ENCODE measurements around the gene PTK6. TPM values are rescaled to one million over a fixed set of nuclear protein-coding genes. Genes with fewer than 3 reads are reported as not detected.

PTK6 gene
- total RNA-seq (0.20 TPM), polyA plus RNA-seq (under 1 TPM in 3 of 4 donors, not detected in 1; 0.15 to 0.21 (median 0.19) TPM)

GRCh38 chr20:63536997-63537524 is at the start of gene PTK6:
Gene PTK6 (minus strand): TSS chr20:63537376. CDS start chr20:63537314, 62 bp downstream.
- Histone ChIP-seq H3K9me3 (ENCODE audit: control insufficient read depth in 2 of 2, low read length in 2 of 2) (no peaks in the 10 kb centered on the region), H3K27me3 (ENCODE audit: control insufficient read depth, insufficient read depth, low read length) (no peaks in the 10 kb centered on the region), H3K36me3 (ENCODE audit: control insufficient read depth, insufficient read depth, low read length) (no peaks in the 10 kb centered on the region), H3K27ac (ENCODE audit: insufficient read depth, low read length, poor library complexity, severe bottlenecking) (peak within 1 kb of the TSS; percentile 86), H3K4me1 (ENCODE audit: control insufficient read depth, insufficient read depth, low read length, poor library complexity, severe bottlenecking) (peaks cover 23% of the 10 kb centered on the region), H3K4me3 (ENCODE audit: low read depth, low read length) (no peak within 1 kb of the TSS)
- peak within 1 kb of the TSS; percentile 72 to 84 (median 80) for H3K4me3 Mint-ChIP-seq
- no peaks in the 10 kb centered on the region for H3K36me3 Mint-ChIP-seq
- no peaks in the 10 kb centered on the region for H3K27me3 Mint-ChIP-seq
- DNase-seq (no peak), ATAC-seq (ENCODE audit: low read depth in 2 of 2) (no peak)
- H3K27ac Mint-ChIP-seq: peak within 1 kb of the TSS in 2 of 3 donors; percentile 55 to 91
- no peaks in the 10 kb centered on the region for H3K9me3 Mint-ChIP-seq
- peaks cover 0 to 14% (median under 1%) of the 10 kb centered on the region in 4 donors for H3K4me1 Mint-ChIP-seq

GRCh38 chr20:63586797-63587196 is 49.6 kb upstream of the PTK6 start:
- Mint-ChIP-seq H3K4me1 (peaks cover 0 to 14% (median 5%) of the 10 kb centered on the region in 4 donors), H3K36me3 (peaks cover 9% of the 10 kb centered on the region), H3K9me3 (no peaks in the 10 kb centered on the region), H3K27ac (peak overlapping the region in 1 of 3 donors; percentile 66), H3K27me3 (no peaks in the 10 kb centered on the region), H3K4me3 (no peak overlapping the region)
- no peak for ATAC-seq (ENCODE audit: low read depth in 2 of 2)
- DNase-seq: no peak
- H3K27me3 ChIP-seq (ENCODE audit: control insufficient read depth, insufficient read depth, low read length): no peaks in the 10 kb centered on the region
- no peaks in the 10 kb centered on the region for H3K4me1 ChIP-seq (ENCODE audit: control insufficient read depth, insufficient read depth, low read length, poor library complexity, severe bottlenecking)
- no peaks in the 10 kb centered on the region for H3K9me3 ChIP-seq (ENCODE audit: control insufficient read depth in 2 of 2, low read length in 2 of 2)
- H3K27ac ChIP-seq (ENCODE audit: insufficient read depth, low read length, poor library complexity, severe bottlenecking): no peak overlapping the region
- H3K4me3 ChIP-seq (ENCODE audit: low read depth, low read length): no peak overlapping the region
- peaks cover 17% of the 10 kb centered on the region for H3K36me3 ChIP-seq (ENCODE audit: control insufficient read depth, insufficient read depth, low read length)

- Histone ChIP-seq H3K9me3 (ENCODE audit: control insufficient read depth in 2 of 2, low read length in 2 of 2) (no peaks in the 10 kb centered on the region), H3K27me3 (ENCODE audit: control insufficient read depth, insufficient read depth, low read length) (no peaks in the 10 kb centered on the region), H3K27ac (ENCODE audit: insufficient read depth, low read length, poor library complexity, severe bottlenecking) (no peak overlapping the region), H3K36me3 (ENCODE audit: control insufficient read depth, insufficient read depth, low read length) (peaks cover 9% of the 10 kb centered on the region), H3K4me3 (ENCODE audit: low read depth, low read length) (no peak overlapping the region), H3K4me1 (ENCODE audit: control insufficient read depth, insufficient read depth, low read length, poor library complexity, severe bottlenecking) (peaks cover 3% of the 10 kb centered on the region)
- H3K36me3 Mint-ChIP-seq: peaks cover 5% of the 10 kb centered on the region
- peaks cover 1% of the 10 kb centered on the region for H3K27me3 Mint-ChIP-seq
- H3K27ac Mint-ChIP-seq: peak overlapping the region in 1 of 3 donors; percentile 95
- DNase-seq (no peak), ATAC-seq (ENCODE audit: low read depth in 2 of 2) (no peak)
- H3K4me1 Mint-ChIP-seq: peaks cover 0 to 11% (median 3%) of the 10 kb centered on the region in 4 donors
- H3K9me3 Mint-ChIP-seq: no peaks in the 10 kb centered on the region
- H3K4me3 Mint-ChIP-seq: no peak overlapping the region
Observed at GRCh38 chr20:63585616-63586565, 48.7 kb upstream of the PTK6 start.

- Histone ChIP-seq H3K27ac (ENCODE audit: insufficient read depth, low read length, poor library complexity, severe bottlenecking) (no peak overlapping the region), H3K36me3 (ENCODE audit: control insufficient read depth, insufficient read depth, low read length) (no peaks in the 10 kb centered on the region), H3K4me1 (ENCODE audit: control insufficient read depth, insufficient read depth, low read length, poor library complexity, severe bottlenecking) (peaks cover 4% of the 10 kb centered on the region), H3K27me3 (ENCODE audit: control insufficient read depth, insufficient read depth, low read length) (no peaks in the 10 kb centered on the region), H3K9me3 (ENCODE audit: control insufficient read depth in 2 of 2, low read length in 2 of 2) (no peaks in the 10 kb centered on the region), H3K4me3 (ENCODE audit: low read depth, low read length) (no peak overlapping the region)
- no peak for ATAC-seq (ENCODE audit: low read depth in 2 of 2)
- Mint-ChIP-seq H3K27me3 (peaks cover 10% of the 10 kb centered on the region), H3K4me3 (no peak overlapping the region), H3K36me3 (no peaks in the 10 kb centered on the region), H3K27ac (no peak overlapping the region), H3K9me3 (no peaks in the 10 kb centered on the region), H3K4me1 (peaks cover 0 to 12% (median 1%) of the 10 kb centered on the region in 4 donors)
- DNase-seq: no peak
Observed at GRCh38 chr20:63582382-63583063, 45.3 kb upstream of the PTK6 start.

- DNase-seq: peak; percentile 51 to 77 (median 76)
- H3K36me3 ChIP-seq (ENCODE audit: control insufficient read depth, insufficient read depth, low read length): no peaks in the 10 kb centered on the region
- no peak overlapping the region for H3K4me3 ChIP-seq (ENCODE audit: low read depth, low read length)
- Mint-ChIP-seq H3K27ac (no peak overlapping the region), H3K36me3 (no peaks in the 10 kb centered on the region), H3K4me3 (peak overlapping the region in 1 of 4 donors; percentile 18), H3K9me3 (peaks cover 0 to 2% (median 0%) of the 10 kb centered on the region in 7 donors), H3K4me1 (peaks cover 0 to 10% (median 4%) of the 10 kb centered on the region in 4 donors), H3K27me3 (peaks cover 10% of the 10 kb centered on the region)
- peaks cover 4% of the 10 kb centered on the region for H3K4me1 ChIP-seq (ENCODE audit: control insufficient read depth, insufficient read depth, low read length, poor library complexity, severe bottlenecking)
- no peak overlapping the region for H3K27ac ChIP-seq (ENCODE audit: insufficient read depth, low read length, poor library complexity, severe bottlenecking)
- peak; percentile 91 to 94 for ATAC-seq (ENCODE audit: low read depth in 2 of 2)
- H3K27me3 ChIP-seq (ENCODE audit: control insufficient read depth, insufficient read depth, low read length): no peaks in the 10 kb centered on the region
- no peaks in the 10 kb centered on the region for H3K9me3 ChIP-seq (ENCODE audit: control insufficient read depth in 2 of 2, low read length in 2 of 2)
Observed at GRCh38 chr20:63580796-63581461, 43.8 kb upstream of the PTK6 start.

- Mint-ChIP-seq H3K36me3 (no peaks in the 10 kb centered on the region), H3K27ac (no peak overlapping the region)
- no peak for ATAC-seq (ENCODE audit: low read depth in 2 of 2)
Observed at GRCh38 chr20:63579017-63579694, 42.0 kb upstream of the PTK6 start.

More at GRCh38 chr20:63579017-63579694, 42.0 kb upstream of the PTK6 start:
- DNase-seq: no peak
- no peak overlapping the region for H3K27ac ChIP-seq (ENCODE audit: insufficient read depth, low read length, poor library complexity, severe bottlenecking)
- no peaks in the 10 kb centered on the region for H3K27me3 ChIP-seq (ENCODE audit: control insufficient read depth, insufficient read depth, low read length)
- H3K4me3 ChIP-seq (ENCODE audit: low read depth, low read length): no peak overlapping the region
- Mint-ChIP-seq H3K4me3 (peak overlapping the region in 1 of 4 donors; percentile 69), H3K4me1 (peaks cover 0 to 10% (median 4%) of the 10 kb centered on the region in 4 donors), H3K9me3 (peaks cover 0 to 2% (median 0%) of the 10 kb centered on the region in 7 donors), H3K27me3 (peaks cover 10% of the 10 kb centered on the region)
- H3K4me1 ChIP-seq (ENCODE audit: control insufficient read depth, insufficient read depth, low read length, poor library complexity, severe bottlenecking): peaks cover 12% of the 10 kb centered on the region
- no peaks in the 10 kb centered on the region for H3K36me3 ChIP-seq (ENCODE audit: control insufficient read depth, insufficient read depth, low read length)
- H3K9me3 ChIP-seq (ENCODE audit: control insufficient read depth in 2 of 2, low read length in 2 of 2): no peaks in the 10 kb centered on the region
